ENCODE data around the gene MTCL1.

MTCL1 gene

DNA sequence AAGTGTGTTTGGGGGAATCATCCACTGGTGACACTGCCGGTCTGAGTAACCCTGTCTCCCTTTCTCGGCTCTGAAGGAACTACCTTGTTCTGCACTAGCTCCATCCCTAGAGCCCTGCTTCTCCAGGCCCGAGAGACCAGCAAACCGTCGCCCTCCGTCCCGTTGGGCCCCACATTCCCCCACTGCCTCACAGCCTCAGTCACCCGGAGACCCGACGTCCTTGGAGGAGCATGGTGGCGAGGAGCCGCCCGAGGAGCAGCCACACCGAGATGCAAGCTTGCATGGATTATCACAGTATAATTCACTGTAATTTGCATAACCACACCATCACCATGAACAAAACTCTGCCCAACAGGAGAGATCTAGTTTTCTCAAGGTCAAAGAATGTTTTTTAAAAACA lies 126.2 kb downstream of the MTCL1 start:
- DNase-seq (ENCODE audit: low read depth in 2 of 2) = no peak

DNA sequence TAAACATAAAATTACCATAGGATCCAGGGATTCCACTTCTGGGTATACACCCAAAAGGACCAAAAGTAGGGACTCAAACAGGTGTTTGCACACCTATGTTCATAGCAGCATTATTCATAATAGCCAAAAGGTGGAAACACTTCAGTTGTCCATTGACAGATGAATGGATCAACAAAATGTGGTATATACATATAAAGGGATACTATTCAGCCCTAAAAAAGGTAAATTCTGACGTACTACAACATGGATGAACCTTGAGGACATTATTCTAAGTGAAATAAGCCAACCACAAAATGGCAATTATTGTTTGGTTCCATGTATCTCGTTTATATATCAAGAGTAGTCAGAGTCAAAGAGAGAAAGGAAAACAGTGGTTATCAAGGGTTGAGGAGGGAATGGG lies 128.1 kb downstream of the MTCL1 start:
- no peak for DNase-seq (ENCODE audit: low read depth in 2 of 2)

DNA sequence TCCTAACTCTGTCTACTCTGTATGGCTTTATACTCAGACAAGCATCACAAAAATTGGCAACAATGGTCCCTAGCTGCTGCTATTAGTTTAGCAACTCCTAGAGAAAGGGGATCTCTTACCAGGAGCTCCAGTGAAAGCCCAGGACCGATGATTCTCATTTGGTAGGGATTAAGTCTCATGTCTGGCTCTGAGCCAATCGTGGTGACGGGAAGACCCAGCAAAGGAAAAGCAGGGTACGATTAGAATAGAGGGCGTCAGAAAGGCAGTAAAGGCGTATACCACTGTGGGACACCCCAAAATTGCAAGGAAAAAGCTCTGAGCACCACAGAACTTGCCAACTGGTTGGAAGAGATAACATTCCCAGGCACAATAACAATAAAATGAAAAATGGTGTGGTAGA lies 129.5 kb downstream of the MTCL1 start:
- no peak for DNase-seq (ENCODE audit: low read depth in 2 of 2)

DNA sequence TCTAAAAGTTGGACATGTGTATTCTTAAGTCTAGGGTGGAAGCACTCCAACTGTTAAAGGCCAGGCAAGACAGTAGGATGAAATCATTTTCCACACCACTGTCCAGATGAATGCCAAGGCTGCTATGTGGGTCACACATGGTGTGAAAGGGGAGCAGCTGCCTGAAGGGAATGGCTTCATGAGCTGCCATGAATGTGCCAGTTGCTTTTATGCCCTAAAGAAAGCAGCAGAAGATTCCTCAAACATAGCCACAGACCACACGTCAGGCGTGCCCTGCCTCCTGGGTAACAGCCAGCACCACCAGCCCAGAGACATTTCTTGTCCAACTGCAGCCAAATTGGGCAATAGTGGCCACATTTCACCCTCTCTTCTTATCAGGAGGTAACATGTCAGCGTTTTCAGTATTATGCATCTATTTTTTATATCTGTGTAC lies 130.2 kb downstream of the MTCL1 start:
- DNase-seq (ENCODE audit: low read depth in 2 of 2) = no peak

DNA sequence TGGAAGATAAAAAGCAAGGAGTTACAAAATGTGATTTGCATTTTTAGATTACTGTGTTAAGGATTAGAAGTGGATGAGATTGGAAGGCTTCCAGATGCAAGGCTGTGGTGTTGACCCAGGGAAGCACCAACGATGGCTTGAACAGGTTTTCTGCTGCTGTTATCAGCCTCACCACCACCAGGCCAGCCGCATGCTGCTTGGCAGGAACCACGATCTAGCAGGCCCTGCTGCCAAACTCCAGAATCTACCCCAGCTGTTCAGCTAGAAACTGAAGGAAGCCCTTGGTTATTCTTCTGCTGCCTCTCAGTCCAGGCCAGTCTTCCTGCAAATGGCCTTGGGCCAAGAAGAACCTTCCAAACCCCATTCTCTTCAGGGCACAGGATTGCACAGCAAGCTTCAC lies 133.9 kb downstream of the MTCL1 start:
- DNase-seq (ENCODE audit: low read depth in 2 of 2) = no peak

DNA sequence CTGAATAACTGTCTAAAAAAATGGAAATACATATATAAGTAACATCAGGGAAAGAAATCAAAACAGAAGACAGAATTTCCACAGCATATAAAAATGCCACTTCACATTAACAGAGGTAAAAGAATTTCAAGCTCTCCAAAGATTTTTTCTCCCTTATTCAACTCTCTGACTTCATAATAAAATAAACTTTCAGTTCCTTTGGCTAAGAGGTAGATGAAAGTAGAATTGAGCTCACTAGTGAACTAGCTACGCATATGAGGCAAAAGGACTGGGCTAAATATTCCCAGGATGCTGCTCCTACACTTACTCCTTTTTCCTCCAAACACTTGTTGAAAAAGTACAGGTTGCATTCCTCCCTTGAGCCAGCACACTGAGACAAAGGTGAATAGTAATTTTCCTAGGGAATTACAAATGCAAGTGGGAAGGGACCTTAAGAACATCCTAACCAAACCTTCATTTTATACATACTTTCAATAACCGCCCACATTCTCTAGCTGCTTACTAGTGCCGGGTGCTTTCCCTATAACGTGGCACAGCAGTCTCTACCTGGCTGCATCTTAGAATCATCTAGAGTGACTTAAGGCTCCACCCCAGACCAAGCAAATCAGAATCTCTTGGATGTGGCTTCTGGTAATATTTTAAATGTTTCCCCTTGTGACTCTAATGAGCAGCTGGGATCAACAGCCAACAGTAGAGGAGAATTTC lies 136.6 kb downstream of the MTCL1 start:
- DNase-seq (ENCODE audit: low read depth in 2 of 2) = no peak

DNA sequence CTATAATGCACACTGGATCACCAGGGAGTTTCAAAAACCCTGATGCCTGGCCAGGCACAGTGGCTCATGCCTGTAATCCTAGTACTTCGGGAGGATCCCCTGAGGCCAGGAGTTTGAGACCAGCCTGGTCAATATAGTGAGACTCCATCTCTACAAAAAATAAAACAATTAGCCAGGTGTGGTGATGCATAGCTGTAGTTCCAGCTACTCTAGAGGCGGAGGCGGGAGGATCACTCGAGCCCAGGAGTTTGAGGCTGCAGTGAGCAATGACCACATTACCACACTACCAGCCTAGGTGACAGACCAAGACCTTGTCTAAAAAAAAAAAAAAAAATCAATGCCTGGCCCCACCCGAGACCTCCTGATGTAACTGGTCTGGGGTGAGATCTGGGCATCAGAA lies 137.2 kb downstream of the MTCL1 start:
- no peak for DNase-seq (ENCODE audit: low read depth in 2 of 2)

DNA sequence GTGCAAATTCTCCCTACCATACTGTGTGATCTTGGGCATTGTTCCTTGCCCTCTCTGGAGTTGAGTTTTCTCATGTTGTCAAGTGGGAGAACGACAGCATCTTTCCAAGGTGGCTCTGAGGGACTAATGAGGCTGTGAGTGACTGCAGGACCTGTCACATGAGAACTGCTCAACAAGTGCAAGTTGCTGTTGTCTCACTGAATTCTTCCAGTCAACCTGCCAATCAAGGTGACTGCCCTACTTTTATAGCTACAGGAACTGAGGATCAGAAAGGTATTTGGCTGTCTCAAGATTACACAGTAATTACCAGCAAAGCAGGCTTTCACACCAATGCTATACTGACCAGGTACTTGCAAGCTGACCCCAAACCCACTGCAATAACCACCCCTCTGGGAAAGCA lies 137.6 kb downstream of the MTCL1 start:
- no peak for DNase-seq (ENCODE audit: low read depth in 2 of 2)

DNA sequence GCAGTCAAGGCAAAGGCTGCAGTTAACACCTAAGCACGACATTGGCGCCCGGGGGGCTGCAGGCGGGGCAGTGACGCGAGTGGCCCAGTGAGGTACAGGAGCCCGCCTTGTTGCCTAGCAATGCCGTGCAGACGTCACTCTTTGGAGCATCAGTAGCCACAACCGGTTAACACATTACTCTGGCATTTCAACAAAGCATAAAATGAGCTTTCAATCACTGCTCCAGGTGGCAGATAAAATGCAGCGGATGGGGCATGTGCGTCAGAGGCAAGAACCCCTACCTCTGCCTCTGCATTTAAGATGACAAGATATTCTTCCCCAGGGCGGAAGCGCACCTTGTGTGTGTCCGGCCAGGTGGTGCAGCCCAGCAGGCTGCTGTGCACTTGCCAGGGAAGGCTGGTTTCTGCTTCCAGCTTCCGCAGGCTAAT lies 139.4 kb downstream of the MTCL1 start:
- no peak for DNase-seq (ENCODE audit: low read depth in 2 of 2)

DNA sequence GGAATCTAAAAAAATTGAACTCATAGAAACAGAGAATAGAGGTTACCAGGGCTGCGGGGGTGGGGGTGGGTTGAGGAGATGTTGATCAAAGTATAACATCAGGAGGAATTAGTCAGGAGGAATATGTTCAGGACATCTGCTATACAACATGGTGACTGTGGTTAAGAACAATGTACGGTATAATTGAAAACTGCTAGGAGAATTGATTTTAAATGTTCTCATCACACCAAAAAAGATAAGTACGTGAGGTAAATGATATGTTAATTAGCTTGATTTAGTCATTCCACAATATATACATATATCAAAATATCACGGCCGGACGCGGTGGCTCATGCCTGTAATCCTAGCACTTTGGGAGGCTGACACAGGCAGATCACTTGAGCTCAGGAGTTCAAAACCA lies 140.2 kb downstream of the MTCL1 start:
- DNase-seq (ENCODE audit: low read depth in 2 of 2) = no peak

DNA sequence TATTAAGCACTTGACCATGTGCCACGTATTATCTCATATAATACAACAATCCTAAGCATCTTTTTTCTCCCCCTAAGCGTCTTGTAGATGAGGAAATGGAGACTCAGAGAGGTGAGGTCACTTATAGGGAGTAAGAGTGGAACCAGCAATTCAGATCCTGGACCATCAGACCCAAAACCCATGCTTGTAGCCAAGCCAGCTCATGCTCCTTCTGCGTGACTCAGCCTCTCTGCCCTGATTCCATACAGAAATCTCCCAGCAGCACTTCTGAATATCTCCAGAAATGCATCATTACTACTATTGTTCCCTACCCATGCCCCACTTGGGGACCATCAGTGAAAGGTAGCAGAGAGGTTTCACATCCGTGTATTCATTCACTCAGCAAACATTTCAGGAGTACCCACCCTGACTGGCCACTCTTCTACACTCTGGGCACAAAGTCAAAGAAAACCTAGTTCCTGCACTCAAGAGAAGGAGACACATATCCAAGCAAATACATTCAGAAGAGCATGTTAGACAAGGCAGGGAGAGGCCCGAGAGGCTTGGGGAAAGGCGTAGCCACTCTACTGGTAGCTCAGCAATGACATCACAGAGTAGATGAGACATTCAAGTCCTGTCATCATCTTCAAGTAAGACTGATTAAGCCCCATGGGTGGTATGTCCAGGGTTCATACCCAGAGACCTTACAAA lies 141.9 kb downstream of the MTCL1 start:
- no peak for DNase-seq (ENCODE audit: low read depth in 2 of 2)

DNA sequence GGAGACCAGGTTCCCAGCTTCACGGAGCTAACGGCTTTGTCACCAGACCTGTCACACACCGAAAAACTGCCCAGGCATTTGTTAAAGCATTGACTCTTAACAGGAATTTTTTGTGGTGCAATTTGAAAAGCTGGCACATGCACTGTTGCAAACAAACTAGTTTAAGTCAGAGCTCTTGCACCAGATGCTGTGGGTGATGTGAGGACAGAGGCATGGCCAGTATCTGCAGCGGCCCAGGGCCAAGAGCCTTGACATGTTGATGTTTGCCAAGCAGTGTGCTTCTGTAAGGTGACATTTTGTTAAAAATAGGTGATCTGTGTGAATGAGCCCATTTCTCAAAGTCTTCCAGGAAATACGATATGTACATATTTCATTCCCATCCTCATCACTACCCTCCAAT lies 142.5 kb downstream of the MTCL1 start:
- DNase-seq (ENCODE audit: low read depth in 2 of 2) = no peak

DNA sequence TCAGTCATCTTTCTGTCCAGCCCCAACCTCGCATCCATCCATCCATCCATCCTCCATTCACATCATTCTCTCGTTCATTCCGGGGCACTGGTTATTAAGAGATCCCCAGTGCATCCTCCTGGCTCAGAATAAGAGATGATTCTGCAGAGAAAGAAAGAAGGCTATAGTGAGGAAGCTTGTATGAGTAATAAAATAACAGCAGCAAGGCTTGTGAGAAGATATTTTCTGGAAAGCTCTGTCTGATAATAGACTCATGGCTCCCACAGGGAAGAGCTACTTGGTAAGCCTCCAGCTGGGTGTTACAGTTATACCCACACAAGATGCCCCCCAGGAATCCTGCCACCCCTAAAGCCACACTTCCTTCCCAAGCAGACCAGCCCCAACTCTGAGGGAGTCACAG lies 143.2 kb downstream of the MTCL1 start:
- DNase-seq (ENCODE audit: low read depth in 2 of 2) = no peak

DNA sequence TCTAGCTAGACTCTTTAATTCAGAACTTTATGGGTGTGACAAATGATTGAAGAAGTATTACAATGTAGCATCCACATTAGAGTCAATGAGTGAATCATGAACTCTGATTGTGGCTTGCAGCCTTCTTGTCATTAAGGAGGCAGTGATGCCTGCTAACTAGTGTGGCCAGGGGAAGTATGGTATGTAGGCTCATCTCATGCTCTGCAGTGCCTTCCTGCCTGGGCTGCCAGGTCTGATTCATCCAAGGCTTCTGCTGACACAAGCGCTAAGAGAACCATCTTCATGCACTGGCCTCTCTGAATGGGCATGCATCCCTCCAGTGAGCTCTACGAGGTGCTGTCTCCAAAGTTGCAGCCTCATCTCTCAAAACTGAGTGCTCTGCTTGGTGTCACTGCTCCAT lies 144.3 kb downstream of the MTCL1 start:
- no peak for DNase-seq (ENCODE audit: low read depth in 2 of 2)

DNA sequence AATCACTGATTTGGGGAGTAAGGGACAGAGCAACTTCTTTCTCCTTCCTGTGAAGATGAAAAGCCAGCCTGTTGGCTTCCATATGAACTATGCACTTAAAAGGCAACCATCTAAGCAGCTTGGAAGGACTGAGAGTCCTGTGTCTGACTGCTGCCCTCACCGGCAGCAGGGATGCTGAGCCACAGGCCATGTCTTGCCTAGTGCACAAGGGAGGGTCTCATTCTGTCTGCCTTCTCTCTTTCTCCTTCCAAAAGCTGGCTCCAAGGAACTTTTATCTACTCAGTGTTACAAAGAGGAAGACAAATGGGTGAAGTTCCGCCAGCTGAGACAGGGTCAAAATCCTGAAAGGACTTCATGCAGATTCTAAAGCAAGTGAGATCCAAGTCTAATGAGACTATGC lies 146.3 kb downstream of the MTCL1 start:
- DNase-seq (ENCODE audit: low read depth in 2 of 2) = no peak

DNA sequence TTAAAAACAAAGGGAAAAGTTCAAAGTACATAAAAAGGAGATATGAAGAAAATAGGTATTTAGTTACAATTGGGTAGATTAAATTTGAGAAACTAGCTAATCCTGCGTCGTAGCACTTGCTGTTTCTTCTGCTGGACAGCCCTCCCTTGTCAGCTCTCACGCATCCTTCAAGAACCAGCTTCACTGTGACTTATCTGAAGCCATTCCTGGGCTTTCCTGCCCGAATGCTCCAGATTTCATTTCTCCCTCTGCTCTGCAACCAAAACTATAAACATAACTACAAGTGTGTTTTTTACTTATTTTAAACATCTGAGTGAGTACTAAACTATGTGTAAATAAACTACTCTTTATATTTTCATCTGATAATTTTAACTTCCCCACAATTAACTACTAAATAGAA lies 149.2 kb downstream of the MTCL1 start:
- DNase-seq (ENCODE audit: low read depth in 2 of 2) = no peak

DNA sequence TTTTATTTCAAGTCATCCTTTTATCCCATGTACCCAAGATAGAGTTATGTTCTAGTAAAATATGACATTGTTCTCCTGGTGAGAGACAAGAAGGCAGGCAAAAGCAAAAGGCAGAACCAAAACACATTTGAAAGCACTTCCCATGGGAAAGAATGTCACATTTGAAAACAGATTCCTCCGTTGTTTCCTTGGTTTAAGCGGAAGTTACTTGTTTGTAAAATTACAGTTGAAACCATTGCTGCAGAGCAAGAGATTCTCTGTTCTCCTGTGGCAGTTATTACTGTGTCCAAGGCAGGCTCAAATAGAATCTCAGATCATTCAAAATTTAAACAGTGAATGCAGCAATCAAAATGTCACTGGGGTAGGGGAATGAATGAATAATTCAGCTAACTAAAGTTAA lies 149.6 kb downstream of the MTCL1 start:
- DNase-seq (ENCODE audit: low read depth in 2 of 2) = no peak

DNA sequence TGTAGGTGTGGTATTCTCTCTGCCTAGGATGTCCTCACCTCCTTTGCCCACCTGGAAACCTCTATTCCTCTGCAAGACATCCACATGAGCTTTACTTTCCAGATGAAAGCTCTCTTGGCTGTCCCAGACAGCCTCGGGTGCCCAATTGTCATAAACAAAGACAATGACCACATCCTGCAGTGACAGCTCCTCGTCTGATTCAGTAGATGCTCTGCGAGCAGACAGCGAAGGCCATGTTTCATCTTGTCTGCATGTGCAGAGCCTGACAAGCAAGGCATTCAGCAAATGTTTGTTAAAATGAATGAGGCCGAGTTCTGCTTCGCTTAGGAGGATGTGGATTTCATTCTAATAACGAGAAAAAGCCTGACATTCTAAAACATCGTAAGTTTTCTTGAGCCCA lies 150.9 kb downstream of the MTCL1 start:
- DNase-seq (ENCODE audit: low read depth in 2 of 2) = no peak

DNA sequence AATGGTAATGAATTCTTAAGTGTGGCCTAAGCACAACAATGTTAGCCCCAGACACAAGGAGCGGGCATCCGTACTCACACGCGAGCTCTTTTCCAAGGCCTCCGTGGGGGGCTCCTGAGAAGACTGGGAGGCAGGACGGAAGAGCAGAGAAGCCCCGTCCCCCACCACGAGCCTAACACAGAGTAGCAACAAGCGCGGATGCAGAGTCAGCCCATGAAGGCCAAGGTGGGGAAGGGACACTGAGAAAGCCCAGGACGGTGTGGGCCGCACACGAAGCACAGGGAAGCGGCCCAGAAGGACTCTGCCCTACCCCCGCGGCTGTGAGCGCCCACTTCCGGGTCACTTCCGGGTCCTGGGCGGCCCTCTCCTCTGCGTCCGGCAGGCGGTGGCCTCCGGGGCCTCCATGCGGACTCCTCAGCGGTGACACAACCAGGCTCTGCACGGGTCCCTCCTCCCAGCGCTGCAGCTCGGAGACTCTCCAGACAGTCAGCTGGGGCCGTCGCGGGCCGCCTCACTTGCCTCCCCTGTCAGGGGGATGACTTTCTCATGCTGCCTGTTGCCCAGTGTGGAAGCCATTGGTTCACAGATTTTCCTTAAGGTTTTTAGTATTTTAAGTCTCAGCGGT lies 151.5 kb downstream of the MTCL1 start:
- no peak for DNase-seq (ENCODE audit: low read depth in 2 of 2)

DNA sequence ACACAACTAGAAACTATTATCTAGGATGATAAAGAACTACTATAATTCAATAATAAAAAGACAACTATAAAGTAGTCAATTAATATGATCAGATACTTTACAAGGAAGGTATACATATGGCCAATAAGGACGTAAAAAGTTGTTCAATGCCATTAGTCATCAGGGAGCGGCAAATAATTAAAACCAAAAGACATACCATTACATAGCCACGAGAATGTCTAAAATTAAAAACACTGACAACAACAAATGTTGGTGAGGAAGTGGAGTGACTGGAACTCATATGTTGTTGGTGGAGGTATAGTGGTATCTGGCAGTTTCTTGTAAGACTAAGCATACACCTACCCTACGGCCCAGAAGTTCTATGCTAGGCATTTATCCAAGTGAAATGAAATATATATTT lies 152.4 kb downstream of the MTCL1 start:
- no peak for DNase-seq (ENCODE audit: low read depth in 2 of 2)

DNA sequence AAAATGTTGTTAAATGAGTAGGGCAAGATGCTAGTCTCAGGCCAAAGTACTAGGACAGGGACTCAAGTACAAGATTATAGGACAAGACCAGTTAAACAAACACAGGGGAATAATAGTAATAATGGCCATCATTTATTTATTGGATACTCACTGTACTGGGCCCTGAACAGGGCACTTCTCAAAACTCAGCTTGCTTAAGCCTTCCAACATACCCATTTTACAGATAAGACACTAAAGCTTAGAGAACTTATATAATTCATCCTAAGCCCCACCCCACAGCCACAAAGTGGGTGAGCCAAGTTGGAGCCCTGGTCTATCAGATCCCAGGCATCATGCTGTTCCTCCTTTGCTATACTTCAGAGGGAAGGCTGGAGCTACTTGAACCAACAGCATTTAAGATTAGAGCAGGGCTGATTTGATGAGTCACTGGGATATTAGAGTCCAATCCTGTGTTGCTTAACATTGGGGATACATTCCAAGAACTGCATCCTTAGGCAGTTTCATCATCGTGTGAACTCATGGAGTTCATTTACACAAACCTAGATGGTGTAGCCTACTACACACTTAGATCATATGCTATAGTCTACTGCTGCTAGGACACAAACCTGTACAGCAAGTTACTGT lies 153.6 kb downstream of the MTCL1 start:
- DNase-seq (ENCODE audit: low read depth in 2 of 2) = no peak

DNA sequence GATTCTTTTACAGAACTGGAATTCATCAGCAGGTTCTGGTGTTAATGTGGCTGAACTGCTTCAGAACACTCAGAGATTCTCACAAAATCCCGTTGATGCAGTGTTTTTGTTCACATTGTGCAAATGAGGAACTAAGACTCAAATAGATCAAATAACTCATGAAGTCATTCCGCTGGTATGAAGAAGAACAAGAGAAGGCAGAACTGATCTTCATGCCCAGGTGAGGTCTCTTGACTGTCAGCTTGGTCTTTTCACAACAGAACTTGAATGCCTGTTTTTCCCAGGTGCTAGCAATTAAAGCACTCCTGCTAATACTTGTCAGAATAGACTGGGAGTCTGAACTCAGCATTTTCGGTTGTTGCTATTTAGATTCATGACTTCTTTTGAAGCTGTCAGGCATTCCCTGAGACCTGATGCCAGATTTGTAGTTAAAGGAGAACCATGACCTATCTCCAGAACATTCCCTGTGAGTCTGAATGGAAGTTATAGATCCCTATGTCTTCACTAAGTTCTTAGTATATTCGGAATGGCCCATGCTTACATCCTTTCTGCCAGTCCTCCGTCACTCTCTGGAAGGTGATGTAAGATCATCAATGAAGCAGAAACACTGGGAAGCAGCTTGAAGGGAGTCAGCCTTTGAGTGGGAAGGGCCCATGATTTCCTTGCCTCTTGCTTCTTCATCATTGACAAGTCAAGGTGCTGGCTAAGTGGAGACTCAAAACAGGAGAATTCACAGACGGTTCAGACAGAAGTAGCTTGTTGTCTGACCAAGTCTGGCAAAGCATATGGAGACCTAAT lies 155.7 kb downstream of the MTCL1 start:
- DNase-seq (ENCODE audit: low read depth in 2 of 2) = no peak
